Skeletal muscle satellite cell (primary cell): ENCODE data around the gene GPX2.

Experiments
- H3K27me3 ChIP-seq: 2 replicates; pipeline ENCODE4 v1.7.0; 2013; ENCODE audit warnings: low read length; ENCODE audit not compliant: control insufficient read depth, insufficient read depth
- H3K36me3 ChIP-seq: 2 replicates; pipeline ENCODE4 v1.7.0; 2013; ENCODE audit warnings: mild to moderate bottlenecking, control low read depth, low read length; ENCODE audit not compliant: insufficient read depth
- H3K4me1 ChIP-seq: 2 replicates; pipeline ENCODE4 v1.7.0; 2013; ENCODE audit warnings: low read length; ENCODE audit not compliant: control insufficient read depth, insufficient read depth
- H3K4me2 ChIP-seq: 2 replicates; pipeline ENCODE4 v1.7.0; 2013; ENCODE audit warnings: mild to moderate bottlenecking, low read length
- H3K4me3 ChIP-seq: 2 replicates; pipeline ENCODE4 v1.7.0; 2013; ENCODE audit warnings: low read length
- H3K9ac ChIP-seq: 2 replicates; pipeline ENCODE4 v1.7.0; 2013; ENCODE audit warnings: mild to moderate bottlenecking, low read depth, low read length, moderate library complexity
- H3K9me3 ChIP-seq: replicated peaks from 2 replicates; pipeline ENCODE4 v1.7.0; 2013; ENCODE audit warnings: mild to moderate bottlenecking, control low read depth, low read length

The GPX2 gene

GRCh38 chr14:64937171-64937820 is 5.2 kb downstream of the GPX2 start:
- no peaks in the 10 kb centered on the region for H3K27me3 ChIP-seq
- H3K9me3 ChIP-seq: no peaks in the 10 kb centered on the region
- no peak overlapping the region for H3K4me3 ChIP-seq
- peaks cover 24% of the 10 kb centered on the region for H3K36me3 ChIP-seq
- peaks cover 3% of the 10 kb centered on the region for H3K4me1 ChIP-seq
- no peak overlapping the region for H3K9ac ChIP-seq
- no peak overlapping the region for H3K4me2 ChIP-seq

- no peaks in the 10 kb centered on the region for H3K27me3 ChIP-seq
- H3K9me3 ChIP-seq: no peaks in the 10 kb centered on the region
- peaks cover 34% of the 10 kb centered on the region for H3K36me3 ChIP-seq
- H3K9ac ChIP-seq: no peak overlapping the region
- no peak overlapping the region for H3K4me2 ChIP-seq
- H3K4me1 ChIP-seq: peaks cover 3% of the 10 kb centered on the region
- H3K4me3 ChIP-seq: no peak overlapping the region
Observed at GRCh38 chr14:64935508-64935907, 7.0 kb downstream of the GPX2 start.

- Histone ChIP-seq H3K4me2 (no peak overlapping the region), H3K4me1 (peaks cover 3% of the 10 kb centered on the region), H3K9ac (no peak overlapping the region), H3K36me3 (peaks cover 31% of the 10 kb centered on the region), H3K9me3 (no peaks in the 10 kb centered on the region), H3K4me3 (no peak overlapping the region), H3K27me3 (no peaks in the 10 kb centered on the region)
Observed at GRCh38 chr14:64934338-64934929, 8.1 kb downstream of the GPX2 start.

GRCh38 chr14:64932231-64932630 is 10.3 kb downstream of the GPX2 start:
- Histone ChIP-seq H3K4me1 (peaks cover 3% of the 10 kb centered on the region), H3K4me2 (no peak overlapping the region), H3K36me3 (peaks cover 37% of the 10 kb centered on the region), H3K9ac (no peak overlapping the region), H3K9me3 (no peaks in the 10 kb centered on the region), H3K4me3 (no peak overlapping the region), H3K27me3 (no peaks in the 10 kb centered on the region)

GRCh38 chr14:64931123-64931522 is 11.4 kb downstream of the GPX2 start:
- Histone ChIP-seq H3K9me3 (no peaks in the 10 kb centered on the region), H3K4me3 (no peak overlapping the region), H3K9ac (no peak overlapping the region), H3K27me3 (no peaks in the 10 kb centered on the region), H3K36me3 (peaks cover 48% of the 10 kb centered on the region), H3K4me2 (no peak overlapping the region), H3K4me1 (peaks cover 3% of the 10 kb centered on the region)

- H3K4me3 ChIP-seq: no peak overlapping the region
- no peaks in the 10 kb centered on the region for H3K9me3 ChIP-seq
- H3K4me2 ChIP-seq: no peak overlapping the region
- H3K4me1 ChIP-seq: peaks cover 3% of the 10 kb centered on the region
- no peaks in the 10 kb centered on the region for H3K27me3 ChIP-seq
- H3K9ac ChIP-seq: no peak overlapping the region
- peaks cover 52% of the 10 kb centered on the region for H3K36me3 ChIP-seq
Observed at GRCh38 chr14:64930085-64930843, 12.3 kb downstream of the GPX2 start.

GRCh38 chr14:64929014-64929359 is 13.6 kb downstream of the GPX2 start:
- no peaks in the 10 kb centered on the region for H3K9me3 ChIP-seq
- H3K4me1 ChIP-seq: no peaks in the 10 kb centered on the region
- no peak overlapping the region for H3K9ac ChIP-seq
- no peaks in the 10 kb centered on the region for H3K27me3 ChIP-seq
- H3K4me3 ChIP-seq: no peak overlapping the region
- H3K36me3 ChIP-seq: peaks cover 65% of the 10 kb centered on the region
- H3K4me2 ChIP-seq: no peak overlapping the region

GRCh38 chr14:64928239-64929013 is 14.1 kb downstream of the GPX2 start:
- Histone ChIP-seq H3K9ac (no peak overlapping the region), H3K27me3 (no peaks in the 10 kb centered on the region), H3K9me3 (no peaks in the 10 kb centered on the region), H3K4me3 (no peak overlapping the region), H3K4me1 (no peaks in the 10 kb centered on the region), H3K36me3 (peaks cover 61% of the 10 kb centered on the region), H3K4me2 (no peak overlapping the region)

GRCh38 chr14:64927031-64927430 is 15.5 kb downstream of the GPX2 start:
- no peak overlapping the region for H3K9ac ChIP-seq
- no peak overlapping the region for H3K4me2 ChIP-seq
- no peak overlapping the region for H3K4me3 ChIP-seq
- no peaks in the 10 kb centered on the region for H3K27me3 ChIP-seq
- peaks cover 51% of the 10 kb centered on the region for H3K36me3 ChIP-seq
- H3K4me1 ChIP-seq: no peaks in the 10 kb centered on the region
- no peaks in the 10 kb centered on the region for H3K9me3 ChIP-seq

- Histone ChIP-seq H3K4me3 (no peak overlapping the region), H3K9ac (no peak overlapping the region), H3K27me3 (no peaks in the 10 kb centered on the region), H3K9me3 (no peaks in the 10 kb centered on the region), H3K4me1 (no peaks in the 10 kb centered on the region), H3K4me2 (no peak overlapping the region), H3K36me3 (peaks cover 46% of the 10 kb centered on the region)
Observed at GRCh38 chr14:64926398-64926995, 16.0 kb downstream of the GPX2 start.

GRCh38 chr14:64923015-64923414 is 19.5 kb downstream of the GPX2 start:
- H3K4me1 ChIP-seq: peaks cover 22% of the 10 kb centered on the region

More at GRCh38 chr14:64923015-64923414, 19.5 kb downstream of the GPX2 start:
- no peak overlapping the region for H3K4me2 ChIP-seq
- H3K4me3 ChIP-seq: no peak overlapping the region
- no peaks in the 10 kb centered on the region for H3K9me3 ChIP-seq
- H3K9ac ChIP-seq: no peak overlapping the region
- H3K27me3 ChIP-seq: no peaks in the 10 kb centered on the region
- peaks cover 30% of the 10 kb centered on the region for H3K36me3 ChIP-seq
